Stimulated activated CD8-positive, alpha-beta memory T cell treated with anti-CD3 and anti-CD28 coated beads, Interleukin-12 subunit alpha, Interleukin-12 subunit beta, amount 100 ng/mL, for 24 hours (primary cell): ENCODE results near the gene DLAT.
"Not testable (repeated sequence)": the region's sequence is repeated elsewhere in the genome, so short reads cannot be mapped to it uniquely, and the experiment has no call there.

Source experiments
- DNase-seq: peaks from one replicate; pipeline ENCODE4 v3.0.0-alpha.2; 2020; ENCODE audit errors: extremely low read depth

DLAT gene

DNA sequence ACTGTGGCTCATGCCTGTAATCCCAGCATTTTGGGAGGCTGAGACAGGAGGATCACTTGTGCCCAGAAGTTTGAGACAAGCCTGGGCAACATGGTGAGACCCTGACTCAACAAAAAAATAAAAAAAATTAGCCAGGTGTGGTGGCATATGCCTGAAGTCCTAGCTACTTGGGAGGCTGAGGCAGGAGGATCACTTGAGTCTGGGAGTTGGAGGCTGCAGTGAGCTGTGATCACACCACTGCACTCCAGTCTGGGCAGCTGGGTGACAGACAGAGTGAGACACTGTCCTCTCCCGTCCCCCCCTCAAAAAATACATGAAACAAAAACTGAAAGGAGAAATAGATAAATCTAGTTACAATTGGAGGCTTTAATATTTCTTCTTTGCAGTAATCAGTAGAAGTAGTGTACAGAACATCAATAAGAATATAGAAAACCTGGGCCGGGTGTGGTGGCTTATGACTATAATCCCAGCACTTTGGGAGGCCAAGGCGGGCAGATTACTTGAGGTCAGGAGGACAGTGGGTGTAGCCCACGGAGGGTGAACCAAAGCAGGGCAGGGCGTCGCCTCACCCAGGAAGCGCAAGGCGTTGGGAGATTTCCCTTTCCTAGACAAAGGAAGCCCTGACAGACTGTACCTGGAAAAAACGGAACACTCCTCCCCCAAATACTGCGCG lies 19.6 kb upstream of the DLAT start:
- no peak for DNase-seq

GRCh38 chr11:112006095-112006441 lies 19.1 kb upstream of the DLAT start:
- DNase-seq = not testable (repeated sequence)

DNA sequence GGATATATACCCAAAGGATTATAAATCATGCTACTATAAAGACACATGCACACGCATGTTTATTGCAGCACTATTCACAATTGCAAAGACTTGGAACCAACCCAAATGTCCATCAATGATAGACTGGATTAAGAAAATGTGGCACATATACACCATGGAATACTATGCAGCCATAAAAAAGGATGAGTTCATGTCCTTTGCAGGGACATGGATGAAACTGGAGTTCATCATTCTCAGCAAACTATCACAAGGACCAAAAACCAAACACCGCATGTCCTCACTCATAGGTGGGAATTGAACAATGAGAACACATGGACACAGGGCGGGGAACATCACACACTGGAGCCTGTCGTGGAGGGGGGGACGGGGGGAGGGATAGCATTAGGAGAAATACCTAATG lies 13.8 kb upstream of the DLAT start:
- not testable (repeated sequence) for DNase-seq

DNA sequence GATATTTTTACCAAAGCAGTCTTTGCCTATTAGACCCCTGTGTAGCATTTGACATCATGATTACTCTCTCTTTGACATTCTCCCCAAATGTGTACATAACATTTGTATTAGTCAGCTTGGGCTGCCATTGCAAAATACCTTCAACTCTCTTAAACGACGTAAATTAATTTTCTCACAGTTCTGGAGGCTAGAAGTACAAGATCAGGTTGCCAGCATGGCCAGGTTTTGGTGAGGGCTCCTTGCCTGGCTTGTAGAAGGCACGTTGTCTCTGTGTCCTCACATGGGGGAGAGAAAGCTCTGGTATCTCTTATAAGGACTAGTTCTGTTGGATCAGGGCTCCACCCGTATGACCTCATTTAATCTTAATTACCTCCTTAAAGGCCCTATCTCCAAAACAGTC lies 12.3 kb upstream of the DLAT start:
- DNase-seq = no peak

DNA sequence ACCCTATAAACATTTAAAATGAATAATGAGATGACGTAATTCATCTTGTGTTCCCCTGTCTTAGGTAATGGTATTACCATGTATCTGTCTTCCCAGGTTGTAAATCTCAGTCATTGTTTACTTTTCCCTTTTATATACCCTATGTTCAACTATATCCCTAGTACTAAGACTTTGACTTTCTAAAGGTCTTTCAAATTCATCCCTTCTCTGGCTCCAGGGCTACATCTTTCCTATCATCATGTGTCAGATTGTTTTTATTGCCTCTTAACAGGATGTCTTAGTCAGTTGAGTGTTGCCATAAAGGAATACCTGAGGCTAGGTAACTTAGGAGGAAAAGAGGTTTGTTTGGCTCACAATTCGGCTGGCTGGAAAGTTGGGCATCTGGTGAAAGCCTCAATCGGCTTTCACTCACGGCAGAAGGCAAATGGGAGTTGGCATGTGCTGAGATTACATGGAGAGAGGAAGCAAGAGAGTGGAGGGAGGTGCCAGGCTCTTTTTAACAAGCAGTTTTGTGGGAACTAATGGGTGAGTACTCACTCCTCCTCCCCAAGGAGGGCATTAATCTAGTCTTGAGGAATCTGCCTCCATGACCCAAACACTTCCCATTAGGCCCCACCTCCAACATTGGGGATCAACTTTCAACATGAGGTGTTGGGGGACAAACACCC lies 11.6 kb upstream of the DLAT start:
- DNase-seq = no peak

DNA sequence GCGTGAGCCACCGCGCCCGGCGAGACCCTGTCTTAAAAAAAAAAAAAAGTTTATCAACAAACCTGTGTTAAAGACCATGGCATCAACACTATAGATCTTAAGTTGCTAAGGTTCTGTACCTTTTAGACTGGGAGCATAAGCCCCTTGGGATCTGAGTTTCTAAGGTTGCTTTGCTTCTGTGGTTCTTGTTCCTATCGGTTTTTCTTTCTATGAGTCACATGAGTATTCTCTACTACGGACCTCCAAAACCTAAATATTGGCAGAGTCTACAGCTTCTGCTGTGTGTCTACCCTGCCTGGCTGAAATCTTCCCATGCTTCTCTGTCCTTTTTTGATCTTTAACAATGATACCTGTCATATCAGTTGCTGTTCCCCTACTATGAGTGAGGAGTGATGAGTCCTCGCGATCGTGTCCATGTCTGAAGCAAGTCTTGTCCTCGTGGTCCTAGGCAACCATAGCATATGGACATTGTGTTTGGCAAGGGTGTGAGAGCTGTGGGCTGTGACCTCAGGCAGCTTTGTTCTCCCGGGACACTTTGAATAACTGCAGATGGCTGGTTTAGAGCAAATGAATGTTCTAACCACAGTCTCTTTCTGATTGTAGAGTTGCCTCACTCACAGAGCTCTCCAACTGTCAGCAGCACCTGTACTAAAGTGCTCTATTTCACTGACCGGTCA lies 9.0 kb upstream of the DLAT start:
- no peak for DNase-seq

DNA sequence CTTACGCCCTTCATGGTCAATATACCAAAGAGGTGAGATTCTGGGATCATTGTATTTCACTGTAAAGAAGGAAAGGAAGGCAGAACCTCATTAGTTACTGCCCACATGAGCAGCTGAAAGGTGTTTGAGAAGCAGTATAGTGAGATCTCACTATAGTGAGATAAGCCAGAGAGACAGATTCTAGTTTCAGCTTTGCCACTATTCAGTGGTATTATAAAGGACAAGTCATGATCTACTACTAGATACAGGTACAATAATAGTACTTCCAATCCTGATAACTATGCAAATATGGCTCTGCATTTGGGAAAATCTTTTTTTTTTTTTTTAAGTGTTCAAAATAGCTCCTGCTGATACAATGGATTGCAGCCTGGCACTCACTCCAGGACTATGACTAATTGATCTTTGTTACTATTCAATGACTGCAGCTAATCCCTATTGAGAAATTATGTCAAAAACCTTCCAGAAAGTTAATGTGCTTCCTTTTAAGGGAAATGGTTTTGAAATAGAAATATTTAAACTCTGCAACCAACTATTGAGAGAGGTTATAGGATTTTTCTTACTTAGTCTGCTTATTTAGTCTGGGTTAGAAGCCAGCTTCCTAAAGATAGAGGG lies 8.3 kb upstream of the DLAT start:
- no peak for DNase-seq

DNA sequence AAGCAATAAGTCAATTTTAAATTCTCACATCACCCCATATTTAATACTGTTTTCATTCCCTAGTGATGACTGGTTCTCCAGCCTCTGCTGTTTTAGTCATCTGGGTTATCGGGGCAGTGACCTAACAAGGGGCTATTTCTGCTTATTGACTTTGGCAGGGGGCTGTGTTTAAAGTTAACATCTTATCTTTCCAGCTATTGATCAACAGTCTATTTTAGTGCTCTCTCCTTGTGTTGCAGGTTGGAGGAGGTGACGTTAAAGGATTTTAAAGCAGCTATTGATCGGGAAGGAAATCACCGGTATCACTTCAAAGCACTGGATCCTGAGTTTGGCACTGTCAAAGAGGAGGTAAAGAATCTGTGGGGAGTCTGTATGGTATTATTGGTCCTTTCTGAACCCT lies 7.7 kb upstream of the DLAT start:
- DNase-seq = no peak

- no peak for DNase-seq
Observed at GRCh38 chr11:112019066-112019465, 6.1 kb upstream of the DLAT start.

DNA sequence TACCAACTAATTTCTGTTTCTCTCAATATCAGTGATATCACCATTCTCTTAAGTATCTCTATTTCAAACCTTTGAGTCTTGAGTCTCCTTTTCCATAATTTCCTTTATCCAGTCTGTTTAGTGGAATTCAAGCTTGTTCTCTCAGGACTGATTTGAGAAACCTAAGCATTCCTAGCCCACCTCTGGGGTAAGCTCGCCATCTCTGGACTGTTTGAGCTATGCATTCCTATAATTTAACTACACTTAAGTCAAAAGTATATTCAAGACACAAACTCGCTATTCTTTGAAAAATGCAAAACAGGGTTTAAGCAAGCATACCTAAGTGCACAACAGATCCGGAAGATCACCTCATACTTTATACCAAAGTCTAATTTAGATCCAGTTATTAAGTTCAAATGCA lies 2.1 kb upstream of the DLAT start:
- no peak for DNase-seq

DNA sequence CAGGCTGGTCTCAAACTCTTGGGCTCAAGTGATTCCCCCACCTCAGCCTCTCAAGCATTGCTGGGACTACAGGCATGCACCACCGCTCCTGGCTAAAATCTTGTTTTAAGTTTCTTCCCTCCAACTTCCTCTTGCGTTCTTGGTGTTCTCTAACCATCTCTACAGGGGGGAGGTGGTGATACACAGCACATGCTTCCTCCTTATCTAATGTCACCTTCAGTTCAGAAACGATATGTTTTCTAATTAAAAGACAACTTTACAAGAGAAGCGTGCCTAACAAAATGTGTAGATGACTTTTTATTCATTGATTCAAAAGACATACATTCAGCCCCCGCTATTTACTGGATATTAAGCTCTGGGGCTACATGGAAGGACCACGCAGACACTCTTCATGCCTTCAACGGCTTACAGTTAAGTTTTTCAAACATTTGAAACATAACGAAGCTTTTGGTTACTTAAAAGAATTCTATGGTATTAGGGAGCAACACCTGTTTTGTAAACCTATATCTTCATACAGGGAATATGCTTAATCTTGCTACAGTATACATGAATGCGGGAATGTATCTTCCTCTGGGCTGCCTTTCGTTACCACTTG lies 933 bp upstream of the DLAT start:
- no peak for DNase-seq

DNA sequence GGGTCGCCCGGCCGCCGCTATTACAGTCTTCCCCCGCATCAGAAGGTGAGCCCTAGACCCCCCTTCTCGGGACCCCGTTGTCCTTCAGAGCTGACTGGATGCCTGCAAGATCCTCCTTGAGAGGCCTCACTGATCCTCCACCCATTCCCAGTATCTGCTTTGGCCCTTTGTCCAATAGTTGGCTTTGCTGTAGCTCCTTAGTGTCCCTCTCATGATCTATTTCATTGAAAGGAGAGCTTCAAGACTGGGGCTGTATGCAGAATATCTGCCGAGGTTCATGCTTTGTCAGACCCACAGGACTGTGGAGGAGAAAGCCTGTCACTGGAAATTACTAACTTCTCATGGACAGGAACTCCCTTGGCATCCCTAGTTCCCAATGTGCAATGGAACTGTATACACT lies 499 bp downstream of the DLAT start:
- no peak for DNase-seq

DNA sequence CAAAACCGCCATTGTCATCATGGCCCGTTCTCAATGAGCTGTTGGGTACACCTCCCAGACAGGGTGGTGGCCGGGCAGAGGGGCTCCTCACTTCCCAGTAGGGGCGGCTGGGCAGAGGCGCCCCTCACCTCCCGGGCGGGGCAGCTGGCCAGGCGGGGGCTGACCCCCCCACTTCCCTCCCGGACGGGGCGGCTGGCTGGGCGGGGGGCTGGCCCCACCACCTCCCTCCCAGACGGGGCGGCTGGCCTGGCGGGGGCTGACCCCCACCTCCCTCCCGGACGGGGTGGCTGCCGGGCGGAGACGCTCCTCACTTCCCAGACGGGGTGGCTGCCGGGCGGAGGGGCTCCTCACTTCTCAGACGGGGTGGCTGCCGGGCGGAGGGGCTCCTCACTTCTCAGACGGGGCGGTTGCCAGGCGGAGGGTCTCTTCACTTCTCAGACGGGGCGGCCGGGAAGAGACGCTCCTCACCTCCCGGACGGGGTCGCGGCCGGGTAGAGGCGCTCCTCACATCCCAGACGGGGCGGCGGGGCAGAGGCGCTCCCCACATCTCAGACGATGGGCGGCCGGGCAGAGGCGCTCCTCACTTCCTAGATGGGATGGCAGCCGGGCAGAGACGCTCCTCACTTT lies 1.7 kb downstream of the DLAT start:
- DNase-seq = not testable (repeated sequence)

- no peak for DNase-seq
Observed at GRCh38 chr11:112029460-112029859, 4.3 kb downstream of the DLAT start.

DNA sequence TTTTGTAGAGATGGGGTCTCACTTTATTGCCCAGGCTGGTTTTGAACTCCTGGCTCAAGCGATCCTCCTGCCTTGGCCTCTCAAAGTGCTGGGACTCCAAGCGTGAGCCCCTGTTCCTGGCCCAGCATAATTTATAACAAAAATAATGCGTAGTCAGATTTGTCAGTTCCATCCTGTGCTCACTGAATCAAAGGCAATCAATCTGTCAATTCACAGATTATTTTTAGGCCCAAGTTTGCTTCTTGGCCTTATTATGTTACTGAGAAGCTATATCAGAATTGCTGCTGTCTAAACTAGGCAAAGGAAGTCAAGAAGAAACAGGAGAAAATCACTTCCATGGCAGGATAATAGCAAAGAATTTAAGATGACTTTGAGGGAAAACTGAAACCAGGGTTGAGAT lies 8.7 kb downstream of the DLAT start:
- no peak for DNase-seq

- DNase-seq = no peak
Observed at GRCh38 chr11:112037527-112037926, 12.3 kb downstream of the DLAT start.

DNA sequence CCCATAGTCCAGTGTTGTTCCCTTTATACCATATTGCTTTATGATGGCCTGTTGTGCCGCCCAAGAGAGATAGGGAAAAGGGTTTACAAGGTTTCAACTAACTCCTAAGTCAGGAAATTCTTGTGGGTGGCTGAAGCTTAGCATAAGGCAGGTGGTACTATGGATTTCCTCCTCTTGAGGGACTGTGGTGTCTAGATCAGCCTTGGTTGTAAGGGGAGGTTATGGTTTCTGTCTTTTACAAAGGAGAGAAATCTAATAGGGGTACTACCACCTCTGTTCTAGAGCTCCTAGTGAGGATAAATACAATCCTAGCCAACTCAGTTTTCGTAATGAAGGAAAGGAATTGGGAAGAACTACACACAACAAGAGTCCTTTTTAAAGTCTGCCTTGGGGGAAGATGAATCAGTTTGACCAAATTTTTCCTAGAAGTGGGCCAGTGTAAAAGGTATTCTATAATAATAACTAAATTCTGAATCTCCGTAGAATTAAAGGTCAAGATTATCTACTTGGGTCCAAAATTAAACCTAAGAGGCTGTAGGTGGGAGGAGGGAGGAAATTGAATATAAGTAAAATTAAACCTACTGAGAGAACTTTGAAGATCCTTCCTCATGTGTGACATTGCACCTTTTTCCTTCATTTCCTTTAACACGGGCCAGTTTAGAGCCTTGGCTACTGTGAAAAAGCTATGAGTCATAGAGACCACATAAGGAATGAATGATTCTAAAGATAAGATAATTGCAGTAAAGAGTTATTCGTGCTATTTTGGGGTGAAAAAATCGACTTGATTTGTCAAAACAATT lies 17.2 kb downstream of the DLAT start:
- DNase-seq = no peak

GRCh38 chr11:112042961-112043304 lies 17.7 kb downstream of the DLAT start:
- no peak for DNase-seq

DNA sequence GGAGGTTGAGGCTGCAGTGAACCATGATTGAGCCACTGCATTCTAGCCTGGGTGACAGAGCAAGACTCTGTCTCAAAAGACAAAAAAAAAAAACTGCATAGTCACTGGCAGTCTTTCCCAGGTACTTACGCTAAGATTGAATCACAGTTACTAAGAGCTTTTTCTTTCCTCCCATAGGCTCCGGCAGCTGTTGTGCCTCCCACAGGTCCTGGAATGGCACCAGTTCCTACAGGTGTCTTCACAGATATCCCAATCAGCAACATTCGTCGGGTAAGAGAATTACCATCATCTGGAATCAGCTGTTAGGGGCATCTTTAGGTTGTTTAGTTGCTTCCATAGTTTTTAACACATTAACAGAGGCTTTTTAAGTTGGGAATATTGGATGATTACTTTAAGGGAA lies 19.8 kb downstream of the DLAT start:
- DNase-seq = no peak

DNA sequence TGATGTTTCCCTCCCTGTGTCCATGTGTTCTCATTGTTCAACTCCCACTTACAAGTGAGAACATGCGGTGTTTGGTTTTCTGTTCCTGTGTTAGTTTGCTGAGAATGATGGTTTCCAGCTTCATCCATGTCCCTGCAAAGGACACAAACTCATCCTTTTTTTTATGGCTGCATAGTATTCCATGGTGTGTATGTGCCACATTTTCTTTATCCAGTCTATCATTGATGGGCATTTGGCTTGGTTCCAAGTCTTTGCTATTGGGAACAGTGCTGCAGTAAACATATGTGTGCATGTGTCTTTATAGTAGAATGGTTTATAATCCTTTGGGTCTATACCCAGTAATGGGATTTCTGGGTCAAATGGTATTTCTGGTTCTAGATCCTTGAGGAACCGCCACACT lies 21.4 kb downstream of the DLAT start:
- DNase-seq = not testable (repeated sequence)

GRCh38 chr11:112048256-112048655 lies 23.0 kb downstream of the DLAT start:
- not testable (repeated sequence) for DNase-seq
